ENCODE results near the gene CCDC146.

GRCh38 chr7:77181015-77181595 is 58.7 kb downstream of the CCDC146 start:
- TF ChIP-seq CTCF (IDR thresholded peaks at IDR 0.05): no peak
- no peak for TF ChIP-seq EZH2 (IDR thresholded peaks at IDR 0.05)
- TF ChIP-seq EZH2phosphoT487 (IDR thresholded peaks at IDR 0.05): no peak
